HFF-Myc (cell line): ENCODE measurements around the gene ZNF211.

ENCODE experiments used
- DNase-seq: peaks from one replicate; pipeline ENCODE4 v3.0.0-alpha.2; 2011; ENCODE audit warnings: low read depth; ENCODE audit errors: extremely low read depth
- H3K4me3 ChIP-seq: replicated peaks from 2 replicates; pipeline ENCODE4 v1.5.1; 2011; ENCODE audit warnings: low read depth, mild to moderate bottlenecking, control low read depth, low read length
- TF ChIP-seq, protein P1 (sequence below): IDR thresholded peaks from 2 replicates; pipeline ENCODE4 v1.5.1; 2012; ENCODE audit warnings: mild to moderate bottlenecking, low read depth, low read length, control low read depth; ENCODE audit errors: missing control alignments

The ZNF211 gene

DNA sequence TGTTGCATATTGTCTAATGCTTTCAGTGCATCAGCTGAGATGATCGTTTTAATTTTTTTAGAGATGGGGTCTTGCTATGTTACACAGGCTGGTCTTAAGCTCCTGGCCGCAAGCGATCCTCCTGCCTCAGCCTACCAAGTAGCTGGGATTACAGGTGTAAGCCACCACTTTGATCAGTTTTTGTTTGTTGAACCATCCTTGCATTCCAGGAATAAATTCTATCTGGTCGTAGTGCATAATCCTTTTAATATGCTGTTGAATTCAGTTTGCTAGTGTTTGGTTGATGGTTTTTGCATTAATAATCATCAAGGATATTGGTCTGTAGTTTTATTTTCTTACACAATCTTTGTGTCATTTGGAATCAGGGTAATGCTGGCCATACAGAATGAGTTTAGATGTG is 4.4 kb downstream of the ZNF211 start:
- TF ChIP-seq, protein P1, sequence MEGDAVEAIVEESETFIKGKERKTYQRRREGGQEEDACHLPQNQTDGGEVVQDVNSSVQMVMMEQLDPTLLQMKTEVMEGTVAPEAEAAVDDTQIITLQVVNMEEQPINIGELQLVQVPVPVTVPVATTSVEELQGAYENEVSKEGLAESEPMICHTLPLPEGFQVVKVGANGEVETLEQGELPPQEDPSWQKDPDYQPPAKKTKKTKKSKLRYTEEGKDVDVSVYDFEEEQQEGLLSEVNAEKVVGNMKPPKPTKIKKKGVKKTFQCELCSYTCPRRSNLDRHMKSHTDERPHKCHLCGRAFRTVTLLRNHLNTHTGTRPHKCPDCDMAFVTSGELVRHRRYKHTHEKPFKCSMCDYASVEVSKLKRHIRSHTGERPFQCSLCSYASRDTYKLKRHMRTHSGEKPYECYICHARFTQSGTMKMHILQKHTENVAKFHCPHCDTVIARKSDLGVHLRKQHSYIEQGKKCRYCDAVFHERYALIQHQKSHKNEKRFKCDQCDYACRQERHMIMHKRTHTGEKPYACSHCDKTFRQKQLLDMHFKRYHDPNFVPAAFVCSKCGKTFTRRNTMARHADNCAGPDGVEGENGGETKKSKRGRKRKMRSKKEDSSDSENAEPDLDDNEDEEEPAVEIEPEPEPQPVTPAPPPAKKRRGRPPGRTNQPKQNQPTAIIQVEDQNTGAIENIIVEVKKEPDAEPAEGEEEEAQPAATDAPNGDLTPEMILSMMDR = no peak
- DNase-seq = no peak
- no peak overlapping the region for H3K4me3 ChIP-seq

DNA sequence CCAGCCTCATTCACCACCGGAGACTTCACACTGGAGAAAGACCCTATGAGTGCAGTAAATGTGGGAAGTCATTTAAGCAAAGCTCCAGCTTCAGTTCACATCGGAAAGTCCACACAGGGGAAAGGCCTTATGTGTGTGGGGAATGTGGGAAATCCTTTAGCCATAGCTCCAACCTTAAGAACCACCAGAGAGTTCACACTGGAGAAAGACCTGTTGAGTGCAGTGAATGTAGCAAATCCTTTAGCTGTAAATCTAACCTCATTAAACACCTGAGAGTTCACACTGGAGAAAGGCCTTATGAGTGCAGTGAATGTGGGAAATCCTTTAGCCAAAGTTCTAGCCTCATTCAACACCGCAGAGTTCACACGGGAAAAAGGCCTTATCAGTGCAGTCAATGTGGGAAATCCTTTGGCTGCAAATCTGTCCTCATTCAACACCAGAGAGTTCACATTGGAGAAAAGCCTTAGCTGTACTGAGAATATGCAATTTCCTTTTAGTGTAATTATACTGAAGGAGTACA is 8.8 kb downstream of the ZNF211 start:
- TF ChIP-seq, protein P1 = no peak
- H3K4me3 ChIP-seq = no peak overlapping the region
- no peak for DNase-seq

DNA sequence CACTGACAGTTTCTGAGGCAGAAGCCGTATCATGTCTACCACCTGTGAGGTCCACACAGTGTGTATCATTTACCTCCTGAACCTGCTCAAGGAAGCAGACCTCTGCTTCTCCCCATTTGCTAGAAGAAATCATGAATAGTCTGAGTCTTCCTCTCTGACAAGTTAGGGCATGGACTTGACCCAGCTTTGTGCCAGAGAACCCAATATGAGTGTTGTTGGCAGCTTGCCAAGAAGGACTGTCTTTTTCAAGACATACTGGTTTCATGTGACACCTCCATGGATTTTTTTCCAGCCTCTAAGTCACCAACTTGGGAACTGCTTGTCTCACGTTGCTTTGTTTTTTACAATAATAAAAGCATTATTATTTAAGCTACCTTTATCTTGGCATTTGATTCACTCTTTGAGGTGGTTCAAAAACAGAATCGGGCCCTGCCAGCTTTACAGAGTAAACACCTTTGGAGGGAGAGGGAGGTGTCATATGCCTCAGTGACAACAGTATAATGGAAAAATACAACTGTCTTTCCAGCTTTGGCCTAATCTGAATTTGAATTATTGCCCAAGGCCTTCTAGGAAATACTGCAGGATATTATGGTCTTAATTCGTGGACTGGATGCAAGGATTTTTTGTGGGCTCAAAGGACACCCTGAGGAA is 9.6 kb downstream of the ZNF211 start:
- TF ChIP-seq, protein P1 = no peak
- H3K4me3 ChIP-seq = no peak overlapping the region
- no peak for DNase-seq

DNA sequence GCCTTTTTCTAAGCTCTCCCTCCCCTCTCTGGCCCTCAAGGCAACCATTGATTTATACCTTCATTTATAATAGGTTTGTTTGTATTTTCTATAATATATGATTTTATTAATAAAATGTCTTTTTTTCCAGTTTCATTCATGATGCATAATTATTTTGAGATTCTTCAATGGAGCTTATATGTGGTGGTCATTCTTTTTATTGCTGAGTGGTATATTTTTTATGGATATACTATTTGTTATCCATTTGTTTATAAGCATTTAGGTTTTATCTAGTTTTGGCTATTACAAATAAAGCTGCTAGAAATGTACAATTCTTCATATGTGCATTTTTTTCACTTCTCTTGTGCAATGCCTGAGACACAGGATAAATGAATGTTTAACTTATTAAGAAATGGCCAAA is 10.8 kb downstream of the ZNF211 start:
- no peak for DNase-seq
- no peak overlapping the region for H3K4me3 ChIP-seq
- TF ChIP-seq, protein P1 = no peak

DNA sequence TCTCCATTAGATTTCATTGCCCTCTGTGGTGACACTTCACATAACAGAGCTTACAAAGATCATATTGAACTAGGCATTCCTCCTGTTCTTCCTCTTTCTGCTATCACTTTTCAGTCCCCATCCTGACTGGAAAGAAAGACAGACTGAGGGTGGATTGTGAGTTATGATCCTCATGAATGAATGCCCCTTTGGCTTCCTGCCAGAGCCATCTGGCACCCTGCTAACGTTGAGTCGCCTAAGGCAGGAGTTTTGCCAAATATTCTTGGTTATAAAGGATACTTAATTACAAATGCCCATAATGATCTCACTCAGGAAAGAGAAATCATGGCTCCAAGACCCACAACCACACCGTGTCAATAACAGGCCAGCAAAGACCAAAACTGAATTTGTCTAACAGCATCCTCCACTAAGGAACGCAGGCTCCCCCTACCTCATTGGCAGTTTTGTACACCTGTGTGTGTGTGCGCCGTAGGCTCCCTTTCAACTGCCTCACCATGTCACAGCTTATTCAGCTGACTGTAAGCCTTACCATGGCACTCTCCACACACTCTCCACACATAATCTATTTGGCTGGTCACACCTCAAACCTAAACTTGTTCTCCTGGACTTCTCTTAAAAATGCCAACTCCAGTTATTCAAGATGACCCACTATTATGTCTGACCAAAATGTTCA is 15.5 kb downstream of the ZNF211 start:
- TF ChIP-seq, protein P1 = no peak
- no peak for DNase-seq
- no peak overlapping the region for H3K4me3 ChIP-seq

DNA sequence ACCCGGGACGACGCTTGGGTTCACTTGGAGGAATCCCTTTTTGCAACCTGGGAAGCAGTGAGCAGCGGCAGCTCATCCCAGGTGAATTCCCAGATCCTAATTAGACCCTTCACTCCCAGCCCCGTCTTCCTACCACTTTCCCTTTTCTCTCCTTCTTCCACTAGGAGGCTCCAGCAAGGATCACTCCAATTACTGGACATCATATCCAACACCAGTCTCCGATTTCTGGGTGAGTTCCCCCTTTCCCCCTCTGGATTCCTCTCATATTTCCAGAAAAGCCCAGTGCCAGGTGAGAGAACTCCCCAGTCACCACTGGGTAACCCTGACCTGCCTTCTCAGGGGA is 18.7 kb downstream of the ZNF211 start:
- no peak for DNase-seq
- H3K4me3 ChIP-seq = no peak overlapping the region
- TF ChIP-seq, protein P1 = peak; percentile 5
